PC-9 (cell line): ENCODE data around the gene HEATR5A.

ENCODE experiments used
- EZH2 ChIP-seq: fragments of 200-600 bp; sonication (generic); IDR thresholded peaks from 2 replicates; pipeline ENCODE4 v1.8.0; 2017; ENCODE audit warnings: antibody characterized with exemption, low read depth
- TF ChIP-seq, protein P1 (sequence below): fragments of 200-600 bp; sonication (generic); conservative IDR thresholded peaks from 2 replicates; pipeline ENCODE4 v1.6.1; 2017; ENCODE audit warnings: mixed run types, antibody characterized with exemption, mild to moderate bottlenecking, moderate library complexity

GRCh38 chr14:31287294-31287972 lies 132.9 kb downstream of the HEATR5A start:
- TF ChIP-seq, protein P1, sequence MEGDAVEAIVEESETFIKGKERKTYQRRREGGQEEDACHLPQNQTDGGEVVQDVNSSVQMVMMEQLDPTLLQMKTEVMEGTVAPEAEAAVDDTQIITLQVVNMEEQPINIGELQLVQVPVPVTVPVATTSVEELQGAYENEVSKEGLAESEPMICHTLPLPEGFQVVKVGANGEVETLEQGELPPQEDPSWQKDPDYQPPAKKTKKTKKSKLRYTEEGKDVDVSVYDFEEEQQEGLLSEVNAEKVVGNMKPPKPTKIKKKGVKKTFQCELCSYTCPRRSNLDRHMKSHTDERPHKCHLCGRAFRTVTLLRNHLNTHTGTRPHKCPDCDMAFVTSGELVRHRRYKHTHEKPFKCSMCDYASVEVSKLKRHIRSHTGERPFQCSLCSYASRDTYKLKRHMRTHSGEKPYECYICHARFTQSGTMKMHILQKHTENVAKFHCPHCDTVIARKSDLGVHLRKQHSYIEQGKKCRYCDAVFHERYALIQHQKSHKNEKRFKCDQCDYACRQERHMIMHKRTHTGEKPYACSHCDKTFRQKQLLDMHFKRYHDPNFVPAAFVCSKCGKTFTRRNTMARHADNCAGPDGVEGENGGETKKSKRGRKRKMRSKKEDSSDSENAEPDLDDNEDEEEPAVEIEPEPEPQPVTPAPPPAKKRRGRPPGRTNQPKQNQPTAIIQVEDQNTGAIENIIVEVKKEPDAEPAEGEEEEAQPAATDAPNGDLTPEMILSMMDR, result no peak
- no peak for TF ChIP-seq EZH2
